A549 (cell line): ENCODE results near the gene COL7A1.

ENCODE experiments used
- CHD2 ChIP-seq: fragments of 150-350 bp; IDR thresholded peaks from 2 replicates; pipeline ENCODE4 v1.6.1; 2014; ENCODE audit warnings: low read length; ENCODE audit not compliant: partially characterized antibody
- ESRRA ChIP-seq: fragments of 150-350 bp; IDR thresholded peaks from 2 replicates; pipeline ENCODE4 v1.6.1; 2014; ENCODE audit warnings: mild to moderate bottlenecking, low read length, borderline replicate concordance

DNA sequence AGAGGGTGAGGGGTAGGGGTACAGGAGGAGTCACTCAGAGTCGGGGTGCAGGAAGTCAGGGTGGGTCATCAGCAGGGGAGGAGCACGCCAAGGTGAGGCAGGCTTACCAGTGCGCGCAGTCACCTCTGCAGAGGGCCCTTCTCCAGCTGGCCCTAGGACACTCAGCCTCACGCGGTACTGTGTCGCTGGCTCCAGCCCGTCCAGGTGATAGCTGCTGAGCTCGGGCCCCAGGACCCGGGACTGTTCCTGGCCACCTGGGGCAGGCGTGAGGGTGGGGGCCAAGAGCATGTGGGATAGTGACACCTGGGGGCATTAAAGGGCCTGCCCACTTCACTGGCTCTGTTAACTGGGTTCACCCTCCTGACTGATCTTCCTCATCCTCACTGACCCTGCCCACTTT is 7.4 kb downstream of the COL7A1 start:
- TF ChIP-seq CHD2: no peak
- TF ChIP-seq ESRRA: no peak
